ENCODE results near the gene KCTD1. TPM values are rescaled to one million over a fixed set of nuclear protein-coding genes. Genes with fewer than 3 reads are reported as not detected.

Gene KCTD1
- total and polyA plus RNA-seq, 2 of the 8 experiments (the other 6 are each of a cell fraction or from before 2014, with no cell fraction given): 7.7 to 14.0 TPM

GRCh38 chr18:26579941-26580618 is 31.7 kb upstream of the KCTD1 start:
- no peak overlapping the region for H2BK15ac ChIP-seq (ENCODE audit: low read length)
- H3K9me3 ChIP-seq (ENCODE audit: insufficient read depth in 2 of 2, low read depth in 1 of 2, low read length in 1 of 2): no peaks in the 10 kb centered on the region
- TF ChIP-seq MAFK (IDR thresholded peaks at IDR 0.05; ENCODE audit: low read depth, low read length) (no peak), NANOG (IDR thresholded peaks at IDR 0.05; ENCODE audit: insufficient read depth, low read depth, low read length, poor library complexity, severe bottlenecking) (no peak)
- H2AK5ac ChIP-seq (ENCODE audit: low read depth, low read length): no peak overlapping the region
- FAIRE-seq: no peak
- no peak overlapping the region for H4K91ac ChIP-seq (replicated peaks; ENCODE audit: insufficient read length, low read length)
- H4K20me1 ChIP-seq (replicated peaks in 1 of 2; ENCODE audit: control insufficient read depth in 1 of 2, insufficient read depth in 2 of 2, low read length in 2 of 2): no peaks in the 10 kb centered on the region
- H3K14ac ChIP-seq (ENCODE audit: insufficient read length): no peak overlapping the region
- H2AFZ ChIP-seq (ENCODE audit: low read length): no peak overlapping the region
- no peak overlapping the region for H3K4me3 ChIP-seq (ENCODE audit: extremely low read depth in 1 of 4, insufficient read depth in 2 of 4, low read depth in 3 of 4, low read length in 4 of 4)
- H3K4me2 ChIP-seq (ENCODE audit: insufficient read depth in 1 of 2, low read depth in 2 of 2, low read length in 2 of 2): no peak overlapping the region
- H3K4ac ChIP-seq (replicated peaks; ENCODE audit: insufficient read length, low read depth, low read length): no peak overlapping the region
- H2BK5ac ChIP-seq (ENCODE audit: low read depth, low read length): no peak overlapping the region
- POLR2A ChIA-PET (ENCODE audit: partially characterized antibody): interaction anchor here (1.0 kb wide), 1 partner anchor 19 kb away, joined by 4 read pairs; no protein-coding TSS in a partner anchor
- 80% methylated on average over 6 of the region's 6 CpGs; no CpG with 5 or more reads in 1 of the 2 experiments for WGBS, 2 experiments (ENCODE audit: extremely low coverage in 1 of 2, insufficient coverage in 1 of 2, insufficient read length in 1 of 2, insufficient replicate concordance in 2 of 2, low coverage in 1 of 2, low lambda C conversion rate in 2 of 2, missing lambda C conversion rate in 1 of 2)
- no peak overlapping the region for H2BK12ac ChIP-seq (ENCODE audit: low read depth, low read length)
- peaks cover 0 to 9% (median 3%) of the 10 kb centered on the region in 4 experiments; a peak in 6 of 7 replicates for H3K4me1 ChIP-seq (replicated peaks in 1 of 4; ENCODE audit: control insufficient read depth in 3 of 4, insufficient read depth in 4 of 4, low read length in 3 of 4)
- H3K27me3 ChIP-seq (replicated peaks in 1 of 4; ENCODE audit: control insufficient read depth in 3 of 4, extremely low read depth in 1 of 4, insufficient read depth in 3 of 4, low read length in 3 of 4): peaks cover 0 to 13% (median 1%) of the 10 kb centered on the region in 4 experiments; a peak in 3 of 7 replicates
- no peak for DNase-seq (ENCODE audit: low read depth in 1 of 2, low spot score in 2 of 2)
- H3K23me2 ChIP-seq (ENCODE audit: low read depth, low read length): peaks cover 3% of the 10 kb centered on the region; the same call in 1 of the 2 replicates
- no peak overlapping the region for H3K23ac ChIP-seq (ENCODE audit: insufficient read length)
- no peak overlapping the region for H4K5ac ChIP-seq (ENCODE audit: insufficient read length, low read depth, low read length)
- H2BK120ac ChIP-seq (replicated peaks; ENCODE audit: low read depth, low read length): no peak overlapping the region
- H3K79me2 ChIP-seq (ENCODE audit: control insufficient read depth in 1 of 2, insufficient read depth in 2 of 2, low read length in 2 of 2): no peaks in the 10 kb centered on the region
- H3K9ac ChIP-seq (replicated peaks in 1 of 4; ENCODE audit: extremely low read depth in 1 of 4, low read depth in 3 of 4, low read length in 3 of 4): no peak overlapping the region
- no peak overlapping the region for H3K27ac ChIP-seq (ENCODE audit: low read depth, low read length)
- no peak overlapping the region for H3K18ac ChIP-seq (ENCODE audit: extremely low read depth, low read length)
- H3K36me3 ChIP-seq (ENCODE audit: control insufficient read depth in 2 of 4, insufficient read depth in 4 of 4, low read length in 3 of 4): no peaks in the 10 kb centered on the region
- no peaks in the 10 kb centered on the region for H3K79me1 ChIP-seq (ENCODE audit: low read depth, low read length)
- CTCF ChIA-PET (ENCODE audit: partially characterized antibody): interaction anchor here (1.0 kb wide), 1 partner anchor 13 kb away, joined by 3 read pairs; no protein-coding TSS in a partner anchor
- no peak overlapping the region for H4K8ac ChIP-seq (ENCODE audit: extremely low read depth, insufficient read depth, low read length)
- no peak overlapping the region for H2BK20ac ChIP-seq (ENCODE audit: low read length)
- H3K56ac ChIP-seq (replicated peaks; ENCODE audit: insufficient read length, low read depth, low read length): no peak overlapping the region

All from H1 (cell line).